CD4-positive, alpha-beta T cell treated with Interleukin-17A for 1 hour (primary cell): ENCODE data around the gene BUD31.
A peak's percentile ranks its signal among the peaks of the same experiment; 100 is the strongest.
"Not testable (repeated sequence)": the region's sequence is repeated elsewhere in the genome, so short reads cannot be mapped to it uniquely, and the experiment has no call there.

Experiments
- DNase-seq: peaks from one replicate; pipeline ENCODE4 v3.0.0-alpha.2; 2020

Gene BUD31

DNA sequence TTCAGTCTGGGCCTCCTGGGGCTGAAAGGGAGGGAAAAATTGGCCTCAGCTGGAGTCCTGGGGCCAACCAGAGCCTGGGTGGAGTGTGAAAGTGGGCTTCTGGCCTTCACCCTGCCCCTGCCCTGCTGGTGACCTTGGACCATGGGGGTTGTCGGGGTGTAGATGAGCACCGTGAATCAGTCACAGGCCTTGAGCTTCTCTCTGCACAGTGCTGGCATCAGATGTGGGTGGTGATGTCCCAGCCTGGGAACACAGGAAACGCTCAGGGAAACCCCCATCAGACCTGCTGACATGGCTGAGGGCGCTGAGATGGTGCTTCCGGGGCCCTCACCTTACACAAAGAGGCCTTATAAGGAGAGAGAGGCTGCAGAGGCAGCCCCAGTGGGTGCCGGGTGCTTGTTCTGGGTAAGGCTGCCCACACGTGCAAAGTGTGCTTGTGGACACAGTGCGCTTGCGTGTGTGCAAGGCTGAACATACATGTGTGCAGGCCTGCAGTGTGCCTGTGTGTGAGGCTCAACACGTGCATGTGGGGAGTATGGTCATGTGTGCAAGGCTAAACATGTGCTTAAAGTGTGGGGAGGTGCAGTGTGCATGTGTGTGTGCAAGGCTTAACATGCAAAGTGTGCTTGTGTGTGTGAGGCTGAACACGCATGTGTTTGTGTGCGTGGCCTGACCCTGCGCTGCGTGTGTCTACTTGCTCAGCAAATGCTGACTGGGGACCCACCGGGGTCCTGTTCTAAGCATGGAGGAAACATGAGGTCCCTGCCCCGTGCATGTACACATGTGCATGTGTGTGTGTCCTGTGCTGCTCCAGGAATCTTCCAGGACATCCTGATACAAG, 27.7 kb upstream of the BUD31 start:
- DNase-seq = peak; percentile 96

- DNase-seq = no peak
Observed at GRCh38 chr7:99381664-99382075, 27.1 kb upstream of the BUD31 start.

GRCh38 chr7:99383203-99383602, 25.6 kb upstream of the BUD31 start:
- DNase-seq = no peak

DNA sequence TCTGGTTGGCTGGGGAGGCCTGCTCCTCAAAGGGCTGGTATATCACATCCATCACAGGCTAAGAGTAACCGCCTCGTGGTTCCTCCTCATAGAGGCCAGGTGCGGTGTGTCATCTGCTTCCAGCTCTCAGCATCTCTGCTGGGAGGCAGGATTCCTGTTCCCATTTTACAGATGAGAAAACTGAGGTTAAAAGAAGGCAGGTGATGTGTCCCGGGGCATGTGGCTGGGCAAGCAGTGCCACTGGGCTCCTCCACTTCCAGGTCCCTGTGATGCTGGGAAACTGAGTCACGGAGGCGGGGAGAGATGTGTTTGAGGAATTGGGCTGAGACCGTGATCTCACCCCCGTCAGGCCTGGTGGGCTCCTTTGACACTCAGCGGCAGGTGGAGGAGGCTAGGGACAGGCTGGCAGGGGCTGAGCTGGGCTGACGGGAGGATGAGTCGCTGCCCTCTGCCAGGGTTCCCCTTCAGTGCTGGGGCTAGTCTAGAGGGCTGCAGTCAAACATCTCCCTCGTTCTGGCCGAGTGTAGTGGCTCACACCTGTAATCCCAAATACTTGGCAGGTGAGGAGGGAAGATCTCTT, 24.9 kb upstream of the BUD31 start:
- DNase-seq = no peak

DNA sequence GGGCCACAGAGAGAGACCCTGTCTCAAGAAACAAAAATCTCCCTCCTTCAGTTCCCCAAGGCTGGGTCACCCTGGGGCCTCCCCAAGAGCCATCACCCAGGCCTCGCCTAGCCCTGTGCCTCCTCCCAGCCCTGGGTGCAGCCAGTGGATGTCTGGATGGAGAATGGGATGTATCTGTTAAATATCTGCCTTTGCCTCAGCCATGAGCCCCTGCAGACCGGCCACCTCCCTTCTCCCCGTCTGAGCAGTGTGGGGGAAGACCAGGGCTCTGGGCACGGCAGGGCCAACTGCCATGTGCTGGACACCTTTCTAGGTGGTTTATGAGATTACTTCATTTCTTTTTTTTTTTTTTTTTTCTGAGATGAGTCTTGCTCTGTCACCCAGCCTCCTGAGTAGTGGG, 24.2 kb upstream of the BUD31 start:
- no peak for DNase-seq

GRCh38 chr7:99385564-99385963, 23.2 kb upstream of the BUD31 start:
- peak; percentile 15 for DNase-seq

- peak; percentile 69 for DNase-seq
Observed at GRCh38 chr7:99386584-99387238, 22.1 kb upstream of the BUD31 start.

- not testable (repeated sequence) for DNase-seq
Observed at GRCh38 chr7:99387239-99387635, 21.5 kb upstream of the BUD31 start.

- no peak for DNase-seq
Observed at GRCh38 chr7:99387912-99388311, 20.9 kb upstream of the BUD31 start.

DNA sequence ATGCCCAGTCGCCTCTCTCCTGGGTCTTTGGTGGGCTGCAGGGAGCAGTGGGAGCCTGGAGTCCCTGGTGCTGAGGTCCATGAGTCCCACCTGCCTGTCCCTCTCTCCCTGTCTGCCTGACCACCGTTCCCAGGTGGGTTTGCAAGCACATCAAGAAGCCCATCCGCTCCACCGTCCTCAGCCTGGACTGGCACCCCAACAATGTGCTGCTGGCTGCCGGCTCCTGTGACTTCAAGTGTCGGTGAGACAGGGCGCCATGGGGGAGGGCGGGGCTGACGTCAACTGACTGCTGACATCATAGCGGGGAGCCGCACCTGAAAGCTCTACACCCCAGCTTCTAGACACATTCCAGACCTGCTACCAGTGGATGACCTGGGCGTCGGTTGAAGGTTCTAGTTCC, 19.0 kb upstream of the BUD31 start:
- DNase-seq = no peak

GRCh38 chr7:99390941-99391602, 17.7 kb upstream of the BUD31 start:
- no peak for DNase-seq

- no peak for DNase-seq
Observed at GRCh38 chr7:99392046-99392445, 16.7 kb upstream of the BUD31 start.

GRCh38 chr7:99392659-99393354, 16.0 kb upstream of the BUD31 start:
- DNase-seq = peak; percentile 92

- no peak for DNase-seq
Observed at GRCh38 chr7:99393355-99394187, 15.2 kb upstream of the BUD31 start.

DNA sequence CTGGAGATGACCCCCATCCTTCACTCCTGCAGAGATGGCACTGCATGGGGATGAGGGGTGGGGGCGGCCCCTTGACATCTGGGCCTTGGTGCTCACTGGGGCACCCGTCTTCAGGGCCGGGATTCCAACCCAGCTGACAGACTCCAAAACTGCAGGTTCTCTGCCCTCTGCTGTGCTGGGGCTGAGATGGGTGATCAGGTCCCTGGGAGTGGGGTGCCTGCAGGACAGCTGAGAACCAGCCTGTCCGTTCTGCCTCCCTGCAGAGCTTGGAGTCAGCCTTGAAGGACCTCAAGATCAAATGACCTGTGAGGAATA, 14.6 kb upstream of the BUD31 start:
- no peak for DNase-seq

DNA sequence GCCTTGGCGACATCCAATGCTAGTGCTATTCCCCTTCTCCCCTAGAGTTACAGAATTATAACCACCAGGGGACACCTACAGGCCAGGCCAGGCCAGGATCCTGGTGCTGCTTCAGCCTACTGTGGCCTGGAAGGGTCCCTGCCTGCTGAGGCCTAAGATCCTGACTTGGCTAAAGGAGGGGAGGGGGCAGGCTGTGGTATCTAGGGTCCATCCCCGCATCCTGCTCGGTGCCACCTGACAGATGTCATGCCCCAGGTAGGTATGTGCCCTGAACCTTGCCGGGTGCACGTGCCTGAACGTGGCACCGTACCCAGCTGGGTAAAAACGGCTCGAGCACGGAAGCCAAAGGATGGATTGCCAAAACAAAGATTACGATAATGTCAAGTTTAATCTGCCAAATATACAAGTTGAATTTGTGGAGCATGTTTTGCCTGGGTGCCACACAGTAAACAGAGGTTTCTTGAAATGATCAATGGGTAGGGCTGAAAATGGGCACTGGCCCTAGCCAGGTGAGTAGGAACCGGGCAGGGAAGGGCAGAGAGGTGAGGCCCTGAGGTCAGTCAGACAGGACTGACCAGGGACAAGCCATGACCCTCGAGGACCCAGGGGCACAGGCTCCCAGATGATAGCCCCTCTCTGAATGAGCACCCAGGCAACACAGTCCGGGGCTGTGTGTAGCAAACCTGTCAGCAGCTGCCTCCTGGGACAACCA, 13.0 kb upstream of the BUD31 start:
- no peak for DNase-seq

DNA sequence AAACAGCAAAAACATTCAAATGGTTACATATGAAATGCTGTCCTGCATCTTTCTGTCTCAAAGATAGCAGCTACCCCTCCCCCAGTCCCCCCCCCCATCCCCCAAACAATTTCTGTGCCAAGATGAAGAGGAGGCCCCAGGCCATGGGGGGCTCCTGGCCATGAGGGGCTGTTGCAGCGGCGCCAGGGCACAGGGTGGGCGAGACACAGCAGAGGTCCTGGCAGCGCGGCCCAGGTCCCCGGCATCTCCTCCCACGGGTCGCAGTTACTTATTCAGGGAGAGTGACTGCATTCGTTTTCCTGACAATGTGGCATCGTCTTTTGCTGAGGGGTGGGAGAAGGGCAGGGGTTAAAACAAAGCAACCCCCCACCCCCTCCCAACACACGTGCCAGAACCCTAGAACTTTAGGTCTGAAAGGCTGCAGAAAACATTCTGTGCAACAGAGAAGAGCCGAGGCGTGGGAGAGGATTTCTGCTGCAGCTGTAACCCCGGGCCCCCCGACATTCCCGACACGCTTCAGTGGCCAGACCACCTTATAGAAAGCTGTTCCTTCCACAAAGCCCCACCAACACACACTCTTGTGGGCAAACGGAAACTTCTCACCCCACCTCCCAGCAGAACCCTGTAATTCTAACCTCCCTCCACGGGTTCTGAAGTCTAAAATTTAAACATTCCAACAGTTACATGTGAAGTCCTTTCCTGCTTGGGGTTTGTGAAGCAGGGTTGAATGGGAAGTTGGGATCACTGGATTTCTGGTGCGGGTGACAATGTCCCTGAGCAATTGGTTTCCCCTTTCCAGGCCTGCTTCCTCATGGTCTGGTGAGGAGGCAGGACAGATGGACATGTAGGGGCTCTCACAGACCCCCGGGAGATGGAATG, 12.1 kb upstream of the BUD31 start:
- no peak for DNase-seq

DNA sequence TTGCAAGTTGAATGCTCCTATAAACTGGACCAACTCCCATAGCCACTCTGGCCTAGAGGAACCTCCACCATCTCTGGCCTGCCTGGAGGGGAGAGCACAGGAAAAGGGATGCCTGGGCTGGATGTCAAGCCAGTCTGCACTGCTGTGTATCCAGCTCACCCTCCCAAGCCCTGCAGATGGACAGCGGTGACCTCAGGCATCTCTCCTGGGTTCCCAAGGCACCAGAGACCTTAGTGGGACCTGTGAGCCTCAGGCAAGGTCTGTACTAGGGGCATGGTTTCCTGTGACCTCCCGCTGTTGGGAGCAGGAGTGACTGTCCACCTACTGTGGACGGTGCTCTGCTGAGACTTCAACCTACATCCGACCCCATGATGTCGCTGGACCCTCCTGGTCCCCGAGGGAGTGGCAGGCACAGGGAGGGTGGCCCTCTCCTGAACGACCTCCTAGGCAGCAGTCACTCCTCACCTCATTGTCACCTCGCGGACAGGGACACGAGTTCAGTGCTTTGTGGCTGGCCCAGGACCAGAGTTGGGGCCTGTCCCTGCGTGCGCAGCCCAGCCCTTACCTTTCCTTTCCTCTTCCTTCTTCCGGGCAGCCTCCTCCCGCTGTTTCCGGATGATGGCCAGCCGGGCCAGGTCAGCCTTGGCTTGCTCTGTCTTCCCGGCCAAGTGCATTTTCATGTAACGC, 11.3 kb upstream of the BUD31 start:
- no peak for DNase-seq

DNA sequence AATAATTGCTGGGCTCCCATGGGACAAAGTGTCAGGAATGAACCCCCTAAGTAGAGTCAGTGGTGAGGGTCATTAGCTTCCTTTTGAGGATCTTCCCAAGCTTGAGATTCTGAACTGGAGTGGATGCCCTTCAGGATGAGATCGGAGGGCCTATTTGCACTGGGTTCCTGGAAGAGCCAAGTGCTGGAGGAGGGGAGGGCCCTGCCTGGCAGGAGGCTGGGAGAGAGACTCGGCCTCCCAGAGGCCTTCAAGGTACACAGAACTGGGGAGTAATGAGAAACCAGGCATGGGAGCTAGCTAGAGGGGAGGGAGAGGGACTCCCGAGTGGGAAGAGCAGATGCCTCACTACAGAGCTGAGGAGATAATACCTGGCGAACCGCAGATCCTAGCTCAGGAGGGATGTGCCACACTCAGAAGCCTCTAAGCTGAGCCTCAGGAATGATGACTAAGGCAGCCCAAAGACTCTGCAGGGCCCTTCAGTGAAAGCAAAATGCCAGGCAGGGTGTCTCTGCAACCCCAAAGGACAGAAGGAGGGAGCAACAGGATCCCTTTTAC, 9.8 kb upstream of the BUD31 start:
- no peak for DNase-seq

DNA sequence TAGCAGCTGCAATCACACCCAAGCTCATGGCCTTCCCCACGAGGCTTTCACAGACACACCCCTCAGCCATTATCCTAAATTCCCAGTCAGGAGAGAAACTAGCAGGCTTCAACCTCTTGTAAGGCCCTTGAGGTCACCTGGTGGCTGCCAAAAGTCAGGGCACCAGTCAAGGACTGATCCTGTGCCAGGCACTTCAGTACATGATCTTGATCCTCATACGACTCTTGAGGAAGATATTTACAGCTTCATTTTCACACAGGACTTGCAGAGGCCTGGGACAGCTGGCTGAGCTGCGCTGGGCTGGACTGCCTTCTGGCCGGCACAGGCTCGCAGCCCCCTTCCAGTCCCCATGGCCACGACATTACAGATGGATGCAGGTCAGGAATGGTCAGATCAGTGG, 9.2 kb upstream of the BUD31 start:
- no peak for DNase-seq
